BLaER1 treated with 17β-estradiol and CSF1 and Interleukin-3, amounts not matched to agents 10 nM and 100 nM (cell line): ENCODE measurements around the gene USP14.

Source experiments
- H3K27ac ChIP-seq, 11 experiments: shearing (Covaris generic); formaldehyde crosslinking; 2 replicates each; pipeline ENCODE4 v1.8.1; 2022
- H3K27me3 ChIP-seq, 11 experiments: shearing (Covaris generic); formaldehyde crosslinking; 2 replicates each; pipeline ENCODE4 v1.8.1; 2022
- H3K36me3 ChIP-seq, 11 experiments: shearing (Covaris generic); formaldehyde crosslinking; 2 replicates each; pipeline ENCODE4 v1.8.1; 2022
- H3K4me1 ChIP-seq, 10 experiments: shearing (Covaris generic); formaldehyde crosslinking; 2 replicates each; pipeline ENCODE4 v1.8.1; 2022
- H3K4me2 ChIP-seq, 11 experiments: shearing (Covaris generic); formaldehyde crosslinking; 2 replicates each; pipeline ENCODE4 v1.8.1; 2022
- H3K4me3 ChIP-seq, 10 experiments: shearing (Covaris generic); formaldehyde crosslinking; 2 replicates each; pipeline ENCODE4 v1.8.1; 2022
- H3K9ac ChIP-seq, 11 experiments: shearing (Covaris generic); formaldehyde crosslinking; 2 replicates each; pipeline ENCODE4 v1.8.1; 2022
- H3K9me3 ChIP-seq, 11 experiments: shearing (Covaris generic); formaldehyde crosslinking; replicated peaks in 1 of 11; 2 replicates each; pipeline ENCODE4 v1.8.1; 2022
- H4K20me1 ChIP-seq, 11 experiments: shearing (Covaris generic); formaldehyde crosslinking; 2 replicates each; pipeline ENCODE4 v1.8.1; 2022
- Cebpa-rat ChIP-seq, 11 experiments: shearing (Covaris generic); IDR thresholded peaks; 2 replicates each; pipeline ENCODE4 v1.8.1; 2022

USP14 gene

GRCh38 chr18:159037-159652 lies 788 bp downstream of the USP14 start:
- no peaks in the 10 kb centered on the region for H3K9me3 ChIP-seq
- peaks cover 20 to 31% (median 23%) of the 10 kb centered on the region in 10 experiments for H3K4me1 ChIP-seq
- peak overlapping the region; percentile 64 to 92 (median 90) for H3K4me3 ChIP-seq
- H3K27me3 ChIP-seq = no peaks in the 10 kb centered on the region
- peak overlapping the region; percentile 85 to 97 (median 94) for H3K9ac ChIP-seq
- TF ChIP-seq Cebpa-rat (IDR thresholded peaks at IDR 0.05) = no peak
- H3K36me3 ChIP-seq = peaks cover 6 to 44% (median 28%) of the 10 kb centered on the region in 11 experiments
- peaks cover 6 to 56% (median 52%) of the 10 kb centered on the region in 11 experiments; a peak in 20 of 22 replicates for H4K20me1 ChIP-seq
- H3K4me2 ChIP-seq = peak overlapping the region; percentile 73 to 97 (median 94)
- H3K27ac ChIP-seq = peak overlapping the region; percentile 70 to 95 (median 89); a peak in 21 of 22 replicates

- Histone ChIP-seq H3K36me3 (peaks cover 14 to 52% (median 36%) of the 10 kb centered on the region in 11 experiments), H3K27ac (peak overlapping the region in 2 of 11 experiments; percentile 8 to 86; a peak in 3 of 22 replicates), H3K4me1 (peaks cover 20 to 31% (median 23%) of the 10 kb centered on the region in 10 experiments), H3K9ac (peak overlapping the region in 9 of 11 experiments; percentile 1 to 97 (median 94); a peak in 11 of 22 replicates), H3K4me3 (peak overlapping the region; percentile 64 to 92 (median 90)), H3K9me3 (no peaks in the 10 kb centered on the region), H3K4me2 (peak overlapping the region; percentile 73 to 97 (median 94)), H3K27me3 (no peaks in the 10 kb centered on the region), H4K20me1 (peaks cover 6 to 63% (median 60%) of the 10 kb centered on the region in 11 experiments; a peak in 20 of 22 replicates)
- TF ChIP-seq Cebpa-rat (IDR thresholded peaks at IDR 0.05) = no peak
Observed at GRCh38 chr18:159933-160332, 1.6 kb downstream of the USP14 start.

- no peaks in the 10 kb centered on the region for H3K9me3 ChIP-seq
- 0 out of 22 replicates have a peak overlapping the region, but pooled peaks of 1 of the 11 experiments have one; percentile 9 for H3K9ac ChIP-seq
- peaks cover 6 to 74% (median 60%) of the 10 kb centered on the region in 11 experiments; a peak in 20 of 22 replicates for H4K20me1 ChIP-seq
- peak overlapping the region in 10 of 11 experiments; percentile 4 to 97 (median 87); a peak in 12 of 22 replicates for H3K4me2 ChIP-seq
- H3K27me3 ChIP-seq = no peaks in the 10 kb centered on the region
- H3K36me3 ChIP-seq = peaks cover 24 to 62% (median 47%) of the 10 kb centered on the region in 11 experiments
- H3K4me1 ChIP-seq = peaks cover 20 to 31% (median 23%) of the 10 kb centered on the region in 10 experiments
- no peak overlapping the region for H3K27ac ChIP-seq
- TF ChIP-seq Cebpa-rat (IDR thresholded peaks at IDR 0.05) = no peak
- H3K4me3 ChIP-seq = no peak overlapping the region
Observed at GRCh38 chr18:160831-161570, 2.6 kb downstream of the USP14 start.

- no peaks in the 10 kb centered on the region for H3K27me3 ChIP-seq
- no peak overlapping the region for H3K9ac ChIP-seq
- peaks cover 5 to 92% (median 24%) of the 10 kb centered on the region in 11 experiments; a peak in 16 of 22 replicates for H4K20me1 ChIP-seq
- H3K4me1 ChIP-seq = no peaks in the 10 kb centered on the region
- peaks cover 68 to 96% (median 82%) of the 10 kb centered on the region in 11 experiments for H3K36me3 ChIP-seq
- TF ChIP-seq Cebpa-rat (IDR thresholded peaks at IDR 0.05) = no peak
- no peak overlapping the region for H3K27ac ChIP-seq
- H3K4me2 ChIP-seq = no peak overlapping the region
- H3K4me3 ChIP-seq = no peak overlapping the region
- H3K9me3 ChIP-seq = no peaks in the 10 kb centered on the region
Observed at GRCh38 chr18:172361-172760, 14.0 kb downstream of the USP14 start.

GRCh38 chr18:179499-179898 lies 21.1 kb downstream of the USP14 start:
- Histone ChIP-seq H3K9ac (no peak overlapping the region), H4K20me1 (peaks cover under 1 to 89% (median 31%) of the 10 kb centered on the region in 11 experiments; a peak in 15 of 22 replicates), H3K27me3 (no peaks in the 10 kb centered on the region), H3K9me3 (no peaks in the 10 kb centered on the region), H3K27ac (no peak overlapping the region), H3K4me2 (no peak overlapping the region), H3K36me3 (peaks cover 60 to 96% (median 75%) of the 10 kb centered on the region in 11 experiments), H3K4me1 (peaks cover 0 to 6% (median 0%) of the 10 kb centered on the region in 10 experiments; a peak in 2 of 20 replicates), H3K4me3 (no peak overlapping the region)
- no peak for TF ChIP-seq Cebpa-rat (IDR thresholded peaks at IDR 0.05)

GRCh38 chr18:181711-182110 lies 23.4 kb downstream of the USP14 start:
- Histone ChIP-seq H3K27me3 (no peaks in the 10 kb centered on the region), H3K27ac (no peak overlapping the region), H3K4me3 (no peak overlapping the region), H3K9ac (no peak overlapping the region), H3K4me2 (no peak overlapping the region), H3K4me1 (peaks cover 0 to 6% (median 0%) of the 10 kb centered on the region in 10 experiments; a peak in 2 of 20 replicates), H3K9me3 (no peaks in the 10 kb centered on the region), H4K20me1 (peaks cover 0 to 91% (median 42%) of the 10 kb centered on the region in 11 experiments; a peak in 15 of 22 replicates), H3K36me3 (peaks cover 78 to 100% (median 89%) of the 10 kb centered on the region in 11 experiments)
- TF ChIP-seq Cebpa-rat (IDR thresholded peaks at IDR 0.05) = no peak

- no peak overlapping the region for H3K27ac ChIP-seq
- no peak overlapping the region for H3K9ac ChIP-seq
- peaks cover 0 to 6% (median 0%) of the 10 kb centered on the region in 10 experiments; a peak in 2 of 20 replicates for H3K4me1 ChIP-seq
- TF ChIP-seq Cebpa-rat (IDR thresholded peaks at IDR 0.05) = no peak
- no peak overlapping the region for H3K4me3 ChIP-seq
- peaks cover 74 to 98% (median 80%) of the 10 kb centered on the region in 11 experiments for H3K36me3 ChIP-seq
- no peaks in the 10 kb centered on the region for H3K9me3 ChIP-seq
- peaks cover 0 to 94% (median 43%) of the 10 kb centered on the region in 11 experiments; a peak in 16 of 22 replicates for H4K20me1 ChIP-seq
- H3K27me3 ChIP-seq = no peaks in the 10 kb centered on the region
- H3K4me2 ChIP-seq = no peak overlapping the region
Observed at GRCh38 chr18:183769-184168, 25.4 kb downstream of the USP14 start.

GRCh38 chr18:189254-189653 lies 30.9 kb downstream of the USP14 start:
- H3K9ac ChIP-seq = no peak overlapping the region
- H3K36me3 ChIP-seq = peaks cover 49 to 93% (median 62%) of the 10 kb centered on the region in 11 experiments
- no peak overlapping the region for H3K27ac ChIP-seq
- H3K4me1 ChIP-seq = peaks cover 0 to 11% (median 0%) of the 10 kb centered on the region in 10 experiments; a peak in 5 of 20 replicates
- H3K27me3 ChIP-seq = no peaks in the 10 kb centered on the region
- no peak for TF ChIP-seq Cebpa-rat (IDR thresholded peaks at IDR 0.05)
- no peak overlapping the region for H3K4me2 ChIP-seq
- H3K9me3 ChIP-seq = no peaks in the 10 kb centered on the region
- no peak overlapping the region for H3K4me3 ChIP-seq
- H4K20me1 ChIP-seq = peaks cover 4 to 95% (median 47%) of the 10 kb centered on the region in 11 experiments; a peak in 18 of 22 replicates

- no peak overlapping the region for H3K9ac ChIP-seq
- H3K4me3 ChIP-seq = no peak overlapping the region
- H3K4me2 ChIP-seq = no peak overlapping the region
- peaks cover 0 to 85% (median 27%) of the 10 kb centered on the region in 11 experiments; a peak in 17 of 22 replicates for H4K20me1 ChIP-seq
- no peaks in the 10 kb centered on the region for H3K9me3 ChIP-seq
- no peak overlapping the region for H3K27ac ChIP-seq
- TF ChIP-seq Cebpa-rat (IDR thresholded peaks at IDR 0.05) = no peak
- H3K4me1 ChIP-seq = peaks cover 0 to 11% (median 0%) of the 10 kb centered on the region in 10 experiments; a peak in 5 of 20 replicates
- H3K27me3 ChIP-seq = no peaks in the 10 kb centered on the region
- H3K36me3 ChIP-seq = peaks cover 41 to 93% (median 61%) of the 10 kb centered on the region in 11 experiments
Observed at GRCh38 chr18:191725-192124, 33.4 kb downstream of the USP14 start.
